SK-N-SH (cell line): ENCODE data around the gene PGD. TPM values are rescaled to one million over a fixed set of nuclear protein-coding genes. Genes with fewer than 3 reads are reported as not detected.

Experiments
- CTCF ChIA-PET: fragments of 300-600, 350-600 bp; formaldehyde crosslinking; extraction: SDS; loops from one replicate; lab custom pipeline; 2021; lab: Yijun Ruan, JAX
- POLR2A ChIA-PET: fragments of 350-600 bp; sonication (Branson Sonifier 250); formaldehyde crosslinking; extraction: SDS; loops from one replicate; lab custom pipeline; 2020; ENCODE audit warnings: antibody characterized with exemption, inconsistent platforms; lab: Yijun Ruan, JAX
- DNase-seq: peaks from one replicate; pipeline ENCODE4 v3.0.0; 2012
- H2AFZ ChIP-seq: fragments of 200-600 bp; sonication (generic); 2 replicates; pipeline ENCODE4 v1.8.1; 2016; ENCODE audit warnings: antibody characterized with exemption, mild to moderate bottlenecking, low read depth
- H3F3A ChIP-seq: fragments of 200-600 bp; sonication (generic); replicated peaks from 2 replicates; pipeline ENCODE3; 2016; ENCODE audit warnings: antibody characterized with exemption, mild to moderate bottlenecking; ENCODE audit not compliant: insufficient read depth
- H3K27ac ChIP-seq, 2 experiments: fragments of 200-500 bp in 1 of 2; fragments of 200-600 bp in 1 of 2; sonication (Bioruptor generic) in 1 of 2; sonication (generic), shearing (Covaris generic) in 1 of 2; 2 replicates each; pipeline versions ENCODE4 v1.5.1 to v1.6.1; 2014 to 2016; ENCODE audit warnings: low read depth in 2 of 2, inconsistent platforms in 1 of 2, low read length in 1 of 2, mild to moderate bottlenecking in 1 of 2, mixed read lengths in 1 of 2
- H3K27me3 ChIP-seq: fragments of 200-600 bp; sonication (generic), shearing (Covaris generic); 2 replicates; pipeline ENCODE4 v1.6.1; 2016; ENCODE audit warnings: mixed run types; ENCODE audit not compliant: insufficient read depth
- H3K36me3 ChIP-seq, 2 experiments: fragments of 200-500 bp in 1 of 2; fragments of 200-600 bp in 1 of 2; sonication (Bioruptor generic) in 1 of 2; sonication (generic) in 1 of 2; replicated peaks in 1 of 2; 2 replicates each; pipeline versions ENCODE3 to v1.5.1; 2014 to 2016; ENCODE audit warnings: low read length in 1 of 2, mild to moderate bottlenecking in 1 of 2; ENCODE audit not compliant: insufficient read depth in 2 of 2, control insufficient read depth in 1 of 2
- H3K4me1 ChIP-seq, 2 experiments: fragments of 200-500 bp in 1 of 2; fragments of 200-600 bp in 1 of 2; sonication (Bioruptor generic) in 1 of 2; sonication (generic), shearing (Covaris generic) in 1 of 2; 2 replicates each; pipeline versions ENCODE4 v1.5.1 to v1.6.1; 2014 to 2016; ENCODE audit warnings: low read depth in 1 of 2, low read length in 1 of 2, mixed run types in 1 of 2; ENCODE audit not compliant: insufficient read depth in 2 of 2, control insufficient read depth in 1 of 2
- H3K4me2 ChIP-seq: fragments of 200-600 bp; sonication (generic), shearing (Covaris generic); 2 replicates; pipeline ENCODE4 v1.6.1; 2017; ENCODE audit warnings: mixed run types
- H3K4me3 ChIP-seq, 2 experiments: fragments of 200-500 bp in 1 of 2; fragments of 200-600 bp in 1 of 2; sonication (Bioruptor generic) in 1 of 2; sonication (generic), shearing (Covaris generic) in 1 of 2; 2 replicates each; pipeline versions ENCODE4 v1.5.1 to v1.8.1; 2014 to 2016; ENCODE audit warnings: low read depth in 2 of 2, inconsistent platforms in 1 of 2, low read length in 1 of 2, mild to moderate bottlenecking in 1 of 2, mixed read lengths in 1 of 2, moderate library complexity in 1 of 2
- H3K79me2 ChIP-seq: fragments of 200-600 bp; sonication (generic); 2 replicates; pipeline ENCODE4 v1.8.1; 2017; ENCODE audit warnings: mild to moderate bottlenecking; ENCODE audit not compliant: insufficient read depth
- H3K9ac ChIP-seq: fragments of 200-600 bp; sonication (generic); 2 replicates; pipeline ENCODE4 v1.6.1; 2017; ENCODE audit warnings: mixed run types
- H3K9me2 ChIP-seq: fragments of 200-600 bp; sonication (generic); 2 replicates; pipeline ENCODE4 v1.6.1; 2017; ENCODE audit warnings: mixed run types
- H3K9me3 ChIP-seq: fragments of 200-600 bp; sonication (generic); 2 replicates; pipeline ENCODE4 v1.6.1; 2017; ENCODE audit warnings: mixed run types, mild to moderate bottlenecking, moderate library complexity
- H4K20me1 ChIP-seq: fragments of 200-600 bp; sonication (generic); 2 replicates; pipeline ENCODE4 v1.6.1; 2017; ENCODE audit warnings: mild to moderate bottlenecking, mixed run types; ENCODE audit not compliant: insufficient read depth
- ELF1 ChIP-seq: IDR thresholded peaks from 2 replicates; pipeline ENCODE4 v1.4.0; 2012
- EP300 ChIP-seq, 2 experiments: IDR thresholded peaks; 2 replicates each; pipeline versions ENCODE4 v1.4.0 to v1.6.1; 2012; ENCODE audit warnings: borderline replicate concordance in 1 of 2, low read depth in 1 of 2, low read length in 1 of 2
- EZH2phosphoT487 ChIP-seq: fragments of 200-600 bp; sonication (generic); IDR thresholded peaks from 2 replicates; pipeline ENCODE4 v1.6.1; 2017; ENCODE audit warnings: low read depth, mixed run types, mild to moderate bottlenecking, antibody characterized with exemption, moderate library complexity, borderline replicate concordance
- FOSL2 ChIP-seq: IDR thresholded peaks from 2 replicates; pipeline ENCODE4 v1.4.0; 2012; ENCODE audit warnings: low read depth, mild to moderate bottlenecking, moderate library complexity, borderline replicate concordance
- GABPA ChIP-seq: IDR thresholded peaks from 2 replicates; pipeline ENCODE4 v1.4.0; 2012; ENCODE audit warnings: low read depth, mild to moderate bottlenecking
- GATA2 ChIP-seq: sonication (generic); formaldehyde crosslinking; IDR thresholded peaks from 2 replicates; pipeline ENCODE4 v1.5.0; 2020; ENCODE audit warnings: mild to moderate bottlenecking, missing genetic modification reagents
- JUND ChIP-seq: IDR thresholded peaks from 2 replicates; pipeline ENCODE4 v1.4.0; 2012
- MAX ChIP-seq: IDR thresholded peaks from 2 replicates; pipeline ENCODE4 v1.4.0; 2012; ENCODE audit warnings: low read depth
- MEF2A ChIP-seq: IDR thresholded peaks from 2 replicates; pipeline ENCODE4 v1.4.0; 2012; ENCODE audit warnings: low read depth, borderline replicate concordance
- NFIC ChIP-seq: IDR thresholded peaks from 2 replicates; pipeline ENCODE4 v1.4.0; 2012; ENCODE audit warnings: borderline replicate concordance
- PBX3 ChIP-seq: IDR thresholded peaks from 2 replicates; pipeline ENCODE4; 2012
- POLR2AphosphoS5 ChIP-seq: IDR thresholded peaks from 2 replicates; pipeline ENCODE4 v1.6.1; 2012; ENCODE audit warnings: low read depth, low read length
- REST ChIP-seq: IDR thresholded peaks from 2 replicates; pipeline ENCODE4 v1.6.1; 2012; ENCODE audit warnings: mild to moderate bottlenecking, low read depth, low read length, moderate library complexity
- RXRA ChIP-seq: IDR thresholded peaks from 2 replicates; pipeline ENCODE4 v1.4.0; 2012; ENCODE audit warnings: low read depth, mild to moderate bottlenecking, borderline replicate concordance
- SIN3A ChIP-seq: IDR thresholded peaks from 2 replicates; pipeline ENCODE4 v1.6.1; 2012; ENCODE audit warnings: low read depth, mild to moderate bottlenecking, low read length, moderate library complexity, borderline replicate concordance
- TEAD4 ChIP-seq: IDR thresholded peaks from 2 replicates; pipeline ENCODE4 v1.4.0; 2012; ENCODE audit warnings: mild to moderate bottlenecking, borderline replicate concordance; ENCODE audit not compliant: insufficient read depth
- USF1 ChIP-seq: IDR thresholded peaks from 2 replicates; pipeline ENCODE4 v1.4.0; 2012; ENCODE audit warnings: low read depth, borderline replicate concordance
- YY1 ChIP-seq: IDR thresholded peaks from 2 replicates; pipeline ENCODE4 v1.4.0; 2012; ENCODE audit warnings: low read depth, mild to moderate bottlenecking
- WGBS: methylation state at CpG from one replicate; pipeline ENCODE4 v1.1.6; 2017; ENCODE audit warnings: low lambda C conversion rate; 5-methylcytosine and 5-hydroxymethylcytosine counted together
- polyA plus RNA-seq, 3 experiments: library from polyadenylated mRNA; depleted of rRNA; stranded (reverse); fragments of >200 nt; gene quantifications; 2 replicates each; pipeline ENCODE4 v1.2.3, GENCODE V29; 2012
- TF ChIP-seq, protein P1 (sequence below): fragments of 150-350 bp; IDR thresholded peaks from 2 replicates; pipeline ENCODE4 v1.6.1; 2016; ENCODE audit warnings: mild to moderate bottlenecking, low read depth, low read length
- TF ChIP-seq, protein P2 (sequence below): fragments of 150-350 bp; IDR thresholded peaks from 2 replicates; pipeline ENCODE4 v1.6.1; 2017; ENCODE audit warnings: antibody characterized with exemption, low read length, low read depth, borderline replicate concordance

PGD gene
- polyA plus RNA-seq, 1 of the 3 experiments (the other 2 are of a cell fraction) = 76.2 TPM

DNA sequence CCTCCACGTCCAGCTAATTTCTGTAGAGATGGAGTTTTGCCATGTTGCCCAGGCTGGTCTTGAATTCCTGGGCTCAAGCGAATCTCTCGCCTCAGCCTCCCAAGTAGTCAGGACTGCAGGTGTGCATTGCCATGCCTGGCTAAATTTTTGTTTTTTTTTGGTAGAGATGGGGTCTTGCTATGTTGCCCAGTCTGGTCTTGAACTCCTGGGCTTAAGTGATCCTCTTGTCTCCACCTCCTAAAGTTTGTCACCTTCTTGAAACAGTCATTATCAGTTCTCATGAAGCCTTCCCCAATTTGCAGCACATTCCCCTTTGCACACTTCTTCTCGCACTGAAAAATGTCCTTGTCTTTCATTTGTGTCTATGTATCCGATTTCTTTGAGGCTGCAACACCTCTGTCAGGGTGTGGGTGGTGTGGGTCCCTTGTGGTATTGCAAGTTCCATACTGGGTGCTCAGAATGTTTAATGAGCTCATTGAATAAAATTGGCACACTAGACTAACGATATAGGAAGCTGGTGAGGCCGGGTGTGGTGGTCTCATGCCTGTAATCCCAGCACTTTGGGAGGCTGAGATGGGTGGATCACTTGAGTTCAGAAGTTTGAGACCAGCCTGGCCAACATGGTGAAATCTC, 48.0 kb downstream of the PGD start:
- CTCF ChIA-PET = interaction anchor here (0.6 kb wide), 1 partner anchor 12 kb away, joined by 3 read pairs; no protein-coding TSS in a partner anchor
- Histone ChIP-seq H3K4me2 (no peak overlapping the region), H3K9me2 (no peaks in the 10 kb centered on the region), H3K27ac (no peak overlapping the region), H3K4me3 (no peak overlapping the region), H3K9ac (no peak overlapping the region), H2AFZ (no peak overlapping the region), H3F3A (peaks cover 13% of the 10 kb centered on the region), H3K9me3 (no peaks in the 10 kb centered on the region), H3K79me2 (no peaks in the 10 kb centered on the region), H3K36me3 (peaks cover 0 to 10% of the 10 kb centered on the region in 2 experiments), H3K4me1 (peaks cover 5 to 12% of the 10 kb centered on the region in 2 experiments), H3K27me3 (no peaks in the 10 kb centered on the region), H4K20me1 (no peaks in the 10 kb centered on the region)
- POLR2A ChIA-PET = no interaction called here
- 93% methylated on average over 7 of the region's 7 CpGs for WGBS
- TF ChIP-seq TEAD4 (no peak), JUND (no peak), USF1 (no peak), ELF1 (no peak), SIN3A (no peak), REST (no peak), MAX (no peak), MEF2A (no peak), FOSL2 (no peak), POLR2AphosphoS5 (no peak), RXRA (no peak), NFIC (no peak), GABPA (no peak), PBX3 (no peak), YY1 (no peak), EZH2phosphoT487 (no peak), GATA2 (CRISPR knock-in tag) (no peak), EP300 (IDR thresholded peaks at IDR 0.05; ENCODE audit: borderline replicate concordance in 1 of 2, low read depth in 1 of 2, low read length in 1 of 2) (no peak)
- TF ChIP-seq, protein P1, sequence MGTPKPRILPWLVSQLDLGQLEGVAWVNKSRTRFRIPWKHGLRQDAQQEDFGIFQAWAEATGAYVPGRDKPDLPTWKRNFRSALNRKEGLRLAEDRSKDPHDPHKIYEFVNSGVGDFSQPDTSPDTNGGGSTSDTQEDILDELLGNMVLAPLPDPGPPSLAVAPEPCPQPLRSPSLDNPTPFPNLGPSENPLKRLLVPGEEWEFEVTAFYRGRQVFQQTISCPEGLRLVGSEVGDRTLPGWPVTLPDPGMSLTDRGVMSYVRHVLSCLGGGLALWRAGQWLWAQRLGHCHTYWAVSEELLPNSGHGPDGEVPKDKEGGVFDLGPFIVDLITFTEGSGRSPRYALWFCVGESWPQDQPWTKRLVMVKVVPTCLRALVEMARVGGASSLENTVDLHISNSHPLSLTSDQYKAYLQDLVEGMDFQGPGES = no peak
- TF ChIP-seq, protein P2, sequence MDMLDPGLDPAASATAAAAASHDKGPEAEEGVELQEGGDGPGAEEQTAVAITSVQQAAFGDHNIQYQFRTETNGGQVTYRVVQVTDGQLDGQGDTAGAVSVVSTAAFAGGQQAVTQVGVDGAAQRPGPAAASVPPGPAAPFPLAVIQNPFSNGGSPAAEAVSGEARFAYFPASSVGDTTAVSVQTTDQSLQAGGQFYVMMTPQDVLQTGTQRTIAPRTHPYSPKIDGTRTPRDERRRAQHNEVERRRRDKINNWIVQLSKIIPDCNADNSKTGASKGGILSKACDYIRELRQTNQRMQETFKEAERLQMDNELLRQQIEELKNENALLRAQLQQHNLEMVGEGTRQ = no peak
- DNase-seq = no peak
